Right lobe of liver (tissue), 4 donors: Measurements from ENCODE around the gene ACOT7.

ENCODE experiments used
- POLR2A ChIP-seq: fragments of 450-650 bp; IDR thresholded peaks from one replicate; pipeline ENCODE4 v1.6.1; 2017; ENCODE audit warnings: antibody characterized with exemption, mild to moderate bottlenecking
- TF ChIP-seq, protein P1 (sequence below), 4 donors: fragments of 200-600 bp in 3 of 4; fragments of 450-650 bp in 1 of 4; IDR thresholded peaks; one replicate each; pipeline versions ENCODE4 v1.5.1 to v1.8.0; 2016 to 2022; ENCODE audit warnings: antibody characterized with exemption in 4 of 4, mild to moderate bottlenecking in 2 of 4
- donor health status: DM: no; HTN: no; CAD: no.
- donor health status: DM: no; HTN: no; CAD: no.
- donor health status: DM: no; HTN: yes; CAD: no.

- TF ChIP-seq POLR2A = no peak
- TF ChIP-seq, protein P1, sequence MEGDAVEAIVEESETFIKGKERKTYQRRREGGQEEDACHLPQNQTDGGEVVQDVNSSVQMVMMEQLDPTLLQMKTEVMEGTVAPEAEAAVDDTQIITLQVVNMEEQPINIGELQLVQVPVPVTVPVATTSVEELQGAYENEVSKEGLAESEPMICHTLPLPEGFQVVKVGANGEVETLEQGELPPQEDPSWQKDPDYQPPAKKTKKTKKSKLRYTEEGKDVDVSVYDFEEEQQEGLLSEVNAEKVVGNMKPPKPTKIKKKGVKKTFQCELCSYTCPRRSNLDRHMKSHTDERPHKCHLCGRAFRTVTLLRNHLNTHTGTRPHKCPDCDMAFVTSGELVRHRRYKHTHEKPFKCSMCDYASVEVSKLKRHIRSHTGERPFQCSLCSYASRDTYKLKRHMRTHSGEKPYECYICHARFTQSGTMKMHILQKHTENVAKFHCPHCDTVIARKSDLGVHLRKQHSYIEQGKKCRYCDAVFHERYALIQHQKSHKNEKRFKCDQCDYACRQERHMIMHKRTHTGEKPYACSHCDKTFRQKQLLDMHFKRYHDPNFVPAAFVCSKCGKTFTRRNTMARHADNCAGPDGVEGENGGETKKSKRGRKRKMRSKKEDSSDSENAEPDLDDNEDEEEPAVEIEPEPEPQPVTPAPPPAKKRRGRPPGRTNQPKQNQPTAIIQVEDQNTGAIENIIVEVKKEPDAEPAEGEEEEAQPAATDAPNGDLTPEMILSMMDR (IDR thresholded peaks at IDR 0.05) = no peak
These were observed 91.0 kb downstream of the ACOT7 start for GRCh38 chr1:6302568-6302967.
